Stomach (tissue), 19 donors: ENCODE data around the gene OR14A16. TPM values are rescaled to one million over a fixed set of nuclear protein-coding genes. Genes with fewer than 3 reads are reported as not detected.
A peak's percentile ranks its signal among the peaks of the same experiment; 100 is the strongest.

Experiments
- DNase-seq, 2 donors: peaks; one replicate each; pipeline versions ENCODE4 v3.0.0 to v3.0.0-alpha.2; 2013 to 2019
- H3K27ac ChIP-seq, 5 donors: fragments of 200-600 bp in 4 of 5; sonication (generic) in 4 of 5; one replicate each; pipeline ENCODE4 v1.5.1; 2013 to 2019; ENCODE audit warnings: mild to moderate bottlenecking in 1 of 5, moderate library complexity in 1 of 5
- H3K27me3 ChIP-seq, 3 donors: fragments of 200-600 bp; sonication (generic); one replicate each; pipeline ENCODE4 v1.5.1; 2017 to 2019; ENCODE audit warnings: mixed run types in 1 of 3
- H3K36me3 ChIP-seq, 4 donors: fragments of 200-600 bp; sonication (generic); 1 replicate in 3 of 4; 2 replicates in 1 of 4; pipeline ENCODE4 v1.5.1; 2016 to 2019
- H3K4me1 ChIP-seq, 4 donors: fragments of 200-600 bp; sonication (generic); one replicate each; pipeline ENCODE4 v1.5.1; 2016 to 2019
- H3K4me3 ChIP-seq, 4 donors: fragments of 200-600 bp; sonication (generic) in 3 of 4; one replicate each; pipeline ENCODE4 v1.5.1; 2016 to 2019; ENCODE audit warnings: mild to moderate bottlenecking in 1 of 4
- H3K9me3 ChIP-seq, 4 donors: fragments of 200-600 bp; sonication (generic); one replicate each; pipeline ENCODE4 v1.5.1; 2016 to 2019
- EP300 ChIP-seq: sonication (generic); formaldehyde crosslinking; IDR thresholded peaks from one replicate; pipeline ENCODE4 v1.6.1; 2017; ENCODE audit warnings: antibody characterized with exemption
- POLR2A ChIP-seq, 4 donors: fragments of 450-650 bp; IDR thresholded peaks; one replicate each; pipeline ENCODE4 v1.6.1; 2016; ENCODE audit warnings: antibody characterized with exemption in 4 of 4, control low read depth in 2 of 4, mild to moderate bottlenecking in 1 of 4, moderate library complexity in 1 of 4
- POLR2AphosphoS5 ChIP-seq, 3 donors: sonication (generic); formaldehyde crosslinking; IDR thresholded peaks; one replicate each; pipeline ENCODE4 v1.6.1; 2016; ENCODE audit warnings: antibody characterized with exemption in 3 of 3
- WGBS, 5 donors: extraction: QIAGEN DNeasy Blood & Tissue Kit in 3 of 5; methylation state at CpG; one replicate each; pipeline versions ENCODE4 v1.1.5 to v1.1.7; 2013 to 2018; 5-methylcytosine and 5-hydroxymethylcytosine counted together
- intact Hi-C: fragments of 100-400 bp; cut with DNase I; formaldehyde crosslinking; loops from one replicate; pipeline ENCODE4 v1.15.1; 2023; ENCODE audit warnings: low total_unique reads
- long read RNA-seq, 10 donors: transcript quantifications; one replicate each; lab custom pipeline, GENCODE V29; 2026
- polyA plus RNA-seq, 3 donors: library from polyadenylated mRNA; stranded (reverse); fragments of 200-250 nt; gene quantifications; one replicate each; pipeline ENCODE4 v1.2.3, GENCODE V29; 2013
- total RNA-seq, 5 donors: library from RNA; depleted of rRNA; stranded (reverse); fragments of >200 nt; gene quantifications; one replicate each; pipeline versions ENCODE4 v1.1.0 to v1.2.3, GENCODE V29; 2014 to 2016
- TF ChIP-seq, protein P1 (sequence below), 7 experiments: fragments of 450-650 bp in 4 of 7; fragments of 200-600 bp in 3 of 7; sonication (generic) in 3 of 7; IDR thresholded peaks; one replicate each; pipeline ENCODE4 v1.5.1; 2016 to 2019; ENCODE audit warnings: antibody characterized with exemption in 7 of 7, control low read depth in 2 of 7, mild to moderate bottlenecking in 1 of 7
- donor health status: healthy with polysubstance abuse.
- donor health status: Bipolar disorder and iron deficiency.
- donor health status: healthy.

Gene OR14A16
- not detected for total RNA-seq
- not detected for polyA plus RNA-seq
- long read RNA-seq, donor 1: 0 reads
- long read RNA-seq, donor 2: 0 reads
- long read RNA-seq, donor 3: 0 reads
- long read RNA-seq, donor 4: 0 reads
- long read RNA-seq, donor 5: 0 reads
- long read RNA-seq, donor 6: 0 reads
- long read RNA-seq, donor 7: 0 reads
- long read RNA-seq, donor 8: 0 reads
- long read RNA-seq, donor 9: 0 reads
- long read RNA-seq, donor 10: 0 reads

DNA sequence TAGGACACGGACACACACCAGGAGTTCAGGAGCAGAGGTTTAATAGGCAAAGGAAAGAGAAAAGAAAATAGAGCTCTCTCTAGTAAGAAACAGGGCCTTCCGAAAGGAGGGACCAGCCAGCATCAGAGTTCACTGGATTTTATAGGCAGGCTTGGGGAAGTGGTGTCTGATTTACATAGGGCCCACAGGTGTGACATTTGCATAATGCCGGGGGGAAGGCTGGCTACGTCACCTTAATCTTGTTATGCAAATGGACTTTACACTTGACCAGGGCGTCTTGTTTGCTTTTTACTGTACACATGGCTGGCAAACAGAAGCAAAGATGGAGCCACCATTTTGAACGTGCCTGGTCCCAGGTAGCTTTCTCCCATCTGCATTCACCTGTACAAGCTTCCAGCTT, at the start of gene OR14A16:
Gene OR14A16, minus strand, starts transcription at position 97 of the 400 bp plus-strand sequence. CDS start 8,390 bp downstream, outside the sequence.
- DNase-seq: peak in 1 of 2 donors; percentile 9
- H3K4me1 ChIP-seq: no peaks in the 10 kb centered on the region
- 31 to 50% (median 40%) methylated on average over 6 of the region's 6 CpGs for WGBS, 5 donors
- H3K27me3 ChIP-seq: no peaks in the 10 kb centered on the region
- H3K4me3 ChIP-seq: no peak within 1 kb of the TSS
- no peak within 1 kb of the TSS for H3K27ac ChIP-seq
- no peaks in the 10 kb centered on the region for H3K9me3 ChIP-seq
- H3K36me3 ChIP-seq: no peaks in the 10 kb centered on the region
- intact Hi-C loops: no loop called here
- TF ChIP-seq EP300 (no peak), POLR2AphosphoS5 (IDR thresholded peaks at IDR 0.05) (no peak), POLR2A (IDR thresholded peaks at IDR 0.05) (no peak)

GRCh38 chr1:247865416-247865815, 41.5 kb upstream of the OR14A16 start:
- Histone ChIP-seq H3K27me3 (peaks cover 0 to 3% (median 0%) of the 10 kb centered on the region in 3 donors), H3K4me1 (no peaks in the 10 kb centered on the region), H3K27ac (no peak overlapping the region), H3K9me3 (peaks cover 0 to 24% (median 3%) of the 10 kb centered on the region in 4 donors), H3K36me3 (peaks cover 0 to 65% (median 0%) of the 10 kb centered on the region in 4 donors), H3K4me3 (no peak overlapping the region)
- WGBS, 5 donors: 73 to 88% (median 75%) methylated on average over 6 of the region's 6 CpGs
- TF ChIP-seq, protein P1, sequence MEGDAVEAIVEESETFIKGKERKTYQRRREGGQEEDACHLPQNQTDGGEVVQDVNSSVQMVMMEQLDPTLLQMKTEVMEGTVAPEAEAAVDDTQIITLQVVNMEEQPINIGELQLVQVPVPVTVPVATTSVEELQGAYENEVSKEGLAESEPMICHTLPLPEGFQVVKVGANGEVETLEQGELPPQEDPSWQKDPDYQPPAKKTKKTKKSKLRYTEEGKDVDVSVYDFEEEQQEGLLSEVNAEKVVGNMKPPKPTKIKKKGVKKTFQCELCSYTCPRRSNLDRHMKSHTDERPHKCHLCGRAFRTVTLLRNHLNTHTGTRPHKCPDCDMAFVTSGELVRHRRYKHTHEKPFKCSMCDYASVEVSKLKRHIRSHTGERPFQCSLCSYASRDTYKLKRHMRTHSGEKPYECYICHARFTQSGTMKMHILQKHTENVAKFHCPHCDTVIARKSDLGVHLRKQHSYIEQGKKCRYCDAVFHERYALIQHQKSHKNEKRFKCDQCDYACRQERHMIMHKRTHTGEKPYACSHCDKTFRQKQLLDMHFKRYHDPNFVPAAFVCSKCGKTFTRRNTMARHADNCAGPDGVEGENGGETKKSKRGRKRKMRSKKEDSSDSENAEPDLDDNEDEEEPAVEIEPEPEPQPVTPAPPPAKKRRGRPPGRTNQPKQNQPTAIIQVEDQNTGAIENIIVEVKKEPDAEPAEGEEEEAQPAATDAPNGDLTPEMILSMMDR (IDR thresholded peaks at IDR 0.05): no peak
- TF ChIP-seq POLR2A (IDR thresholded peaks at IDR 0.05): no peak
- TF ChIP-seq EP300: no peak
- TF ChIP-seq POLR2AphosphoS5 (IDR thresholded peaks at IDR 0.05): no peak
- no peak for DNase-seq
- intact Hi-C loops: no loop called here

- peaks cover 0 to 58% (median 0%) of the 10 kb centered on the region in 4 donors for H3K36me3 ChIP-seq
- intact Hi-C loops: no loop called here
- H3K4me3 ChIP-seq: no peak overlapping the region
- 85 to 91% (median 89%) methylated on average over 17 of the region's 17 CpGs for WGBS, 5 donors
- H3K27me3 ChIP-seq: peaks cover 0 to 8% (median 0%) of the 10 kb centered on the region in 3 donors
- H3K4me1 ChIP-seq: no peaks in the 10 kb centered on the region
- TF ChIP-seq, protein P1 (IDR thresholded peaks at IDR 0.05): no peak
- TF ChIP-seq POLR2AphosphoS5 (IDR thresholded peaks at IDR 0.05) (no peak), EP300 (no peak), POLR2A (IDR thresholded peaks at IDR 0.05) (no peak)
- no peak overlapping the region for H3K27ac ChIP-seq
- peaks cover 0 to 16% (median 0%) of the 10 kb centered on the region in 4 donors for H3K9me3 ChIP-seq
- no peak for DNase-seq
These were observed 40.7 kb upstream of the OR14A16 start for GRCh38 chr1:247864644-247865043.

DNA sequence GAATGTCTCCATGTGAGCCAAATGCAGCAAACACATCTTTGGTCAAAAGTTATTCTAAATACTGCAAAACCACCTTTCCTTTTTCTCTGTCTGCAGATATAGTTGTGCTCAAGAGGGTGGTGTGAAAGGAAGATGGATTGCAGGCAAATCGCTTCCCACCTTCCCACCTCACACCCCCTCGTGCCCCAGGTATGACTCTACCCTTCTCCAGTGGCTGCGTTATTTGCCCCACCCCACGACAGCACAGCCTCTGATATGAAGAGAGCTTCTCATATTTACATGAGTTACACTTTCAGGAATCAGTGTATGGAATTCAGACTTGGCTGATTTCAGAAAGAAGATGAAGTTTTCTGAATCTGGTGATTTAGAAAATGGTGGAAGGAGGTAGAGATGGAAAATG, 38.8 kb upstream of the OR14A16 start:
- DNase-seq: no peak
- Histone ChIP-seq H3K27me3 (peaks cover 0 to 20% (median 2%) of the 10 kb centered on the region in 3 donors), H3K9me3 (peaks cover 0 to 6% (median 2%) of the 10 kb centered on the region in 4 donors), H3K27ac (no peak overlapping the region), H3K36me3 (peaks cover 0 to 39% (median 0%) of the 10 kb centered on the region in 4 donors), H3K4me1 (peaks cover 0 to 5% (median 2%) of the 10 kb centered on the region in 4 donors), H3K4me3 (no peak overlapping the region)
- 60 to 71% (median 66%) methylated on average over 4 of the region's 4 CpGs for WGBS, 5 donors
- intact Hi-C loops: no loop called here
- TF ChIP-seq POLR2AphosphoS5 (IDR thresholded peaks at IDR 0.05) (no peak), EP300 (no peak), POLR2A (IDR thresholded peaks at IDR 0.05) (no peak)
- TF ChIP-seq, protein P1 (IDR thresholded peaks at IDR 0.05): no peak
